Measurements from ENCODE around the gene SPTBN5. TPM values are rescaled to one million over a fixed set of nuclear protein-coding genes. Genes with fewer than 3 reads are reported as not detected.

The SPTBN5 gene
- total RNA-seq, 1 experiment from 2014 or later, result 0.64 TPM

GRCh38 chr15:41885841-41886240, 8.0 kb downstream of the SPTBN5 start:
- no peak for DNase-seq
- CTCF ChIA-PET, result interaction anchor here (0.5 kb wide), 1 partner anchor 104 kb away, joined by 6 read pairs; no protein-coding TSS in a partner anchor
- Mint-ChIP-seq H3K36me3 (ENCODE audit: insufficient read depth, unreplicated experiment) (no peaks in the 10 kb centered on the region), H3K27me3 (ENCODE audit: unreplicated experiment) (no peaks in the 10 kb centered on the region), H3K27ac (ENCODE audit: unreplicated experiment) (no peak overlapping the region), H3K4me1 (ENCODE audit: low read depth, unreplicated experiment) (no peaks in the 10 kb centered on the region), H3K9me3 (ENCODE audit: low read depth, unreplicated experiment) (no peaks in the 10 kb centered on the region), H3K4me3 (ENCODE audit: low read depth, unreplicated experiment) (no peak overlapping the region)
- BruUV-seq (replicated peaks), result no TSS peak
- TF ChIP-seq, protein P1, sequence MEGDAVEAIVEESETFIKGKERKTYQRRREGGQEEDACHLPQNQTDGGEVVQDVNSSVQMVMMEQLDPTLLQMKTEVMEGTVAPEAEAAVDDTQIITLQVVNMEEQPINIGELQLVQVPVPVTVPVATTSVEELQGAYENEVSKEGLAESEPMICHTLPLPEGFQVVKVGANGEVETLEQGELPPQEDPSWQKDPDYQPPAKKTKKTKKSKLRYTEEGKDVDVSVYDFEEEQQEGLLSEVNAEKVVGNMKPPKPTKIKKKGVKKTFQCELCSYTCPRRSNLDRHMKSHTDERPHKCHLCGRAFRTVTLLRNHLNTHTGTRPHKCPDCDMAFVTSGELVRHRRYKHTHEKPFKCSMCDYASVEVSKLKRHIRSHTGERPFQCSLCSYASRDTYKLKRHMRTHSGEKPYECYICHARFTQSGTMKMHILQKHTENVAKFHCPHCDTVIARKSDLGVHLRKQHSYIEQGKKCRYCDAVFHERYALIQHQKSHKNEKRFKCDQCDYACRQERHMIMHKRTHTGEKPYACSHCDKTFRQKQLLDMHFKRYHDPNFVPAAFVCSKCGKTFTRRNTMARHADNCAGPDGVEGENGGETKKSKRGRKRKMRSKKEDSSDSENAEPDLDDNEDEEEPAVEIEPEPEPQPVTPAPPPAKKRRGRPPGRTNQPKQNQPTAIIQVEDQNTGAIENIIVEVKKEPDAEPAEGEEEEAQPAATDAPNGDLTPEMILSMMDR (IDR thresholded peaks at IDR 0.05; ENCODE audit: unreplicated experiment), result no peak
- intact Hi-C loops (cut with micrococcal nuclease; ENCODE audit: unreplicated experiment), result no loop called here

DNA sequence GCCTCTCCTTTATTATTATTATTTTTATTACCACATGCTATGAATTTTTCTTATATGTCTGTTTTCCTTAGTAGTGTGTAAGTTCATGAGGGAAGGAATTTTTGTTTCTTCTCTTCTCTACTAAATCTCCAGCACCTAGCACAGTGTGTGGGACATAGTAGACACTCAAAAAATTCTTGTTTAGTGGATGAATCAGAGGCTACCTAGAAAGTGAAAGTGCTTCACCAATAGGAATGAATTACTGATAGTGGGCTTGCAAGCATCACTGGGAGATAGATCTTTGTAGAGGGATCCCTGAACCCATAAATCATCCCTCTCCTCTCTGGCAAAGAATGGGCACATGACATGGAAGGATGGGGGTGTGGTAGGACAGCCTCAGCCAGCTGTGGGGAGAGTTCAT, 8.5 kb downstream of the SPTBN5 start:
- no peak for DNase-seq
- BruUV-seq (replicated peaks), result no TSS peak
- intact Hi-C loops (cut with micrococcal nuclease; ENCODE audit: unreplicated experiment), result no loop called here
- Mint-ChIP-seq H3K4me1 (ENCODE audit: low read depth, unreplicated experiment) (no peaks in the 10 kb centered on the region), H3K9me3 (ENCODE audit: low read depth, unreplicated experiment) (no peaks in the 10 kb centered on the region), H3K27me3 (ENCODE audit: unreplicated experiment) (no peaks in the 10 kb centered on the region), H3K27ac (ENCODE audit: unreplicated experiment) (no peak overlapping the region), H3K36me3 (ENCODE audit: insufficient read depth, unreplicated experiment) (no peaks in the 10 kb centered on the region), H3K4me3 (ENCODE audit: low read depth, unreplicated experiment) (no peak overlapping the region)
- CTCF ChIA-PET, result no interaction called here
- TF ChIP-seq, protein P1 (IDR thresholded peaks at IDR 0.05; ENCODE audit: unreplicated experiment), result no peak

DNA sequence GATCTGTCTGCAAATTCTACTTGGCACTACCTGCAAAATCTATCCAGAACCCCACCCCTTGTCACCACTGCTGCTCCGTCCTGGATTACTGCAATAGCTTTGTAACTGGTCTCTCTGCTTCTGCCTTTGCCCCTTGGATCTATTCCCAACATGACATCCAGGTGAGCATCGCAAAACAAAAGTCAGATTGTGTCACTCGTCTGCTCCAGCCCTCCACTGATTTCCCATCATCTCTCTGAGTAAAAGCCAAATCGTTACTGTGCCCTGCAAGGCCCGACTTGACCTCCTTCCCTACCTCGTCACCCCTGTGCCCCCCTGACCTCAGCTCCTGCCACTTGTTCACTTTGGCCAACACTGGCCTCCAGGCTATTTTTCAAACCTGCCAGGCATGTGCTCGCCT, 9.4 kb downstream of the SPTBN5 start:
- Mint-ChIP-seq H3K27ac (ENCODE audit: unreplicated experiment) (no peak overlapping the region), H3K9me3 (ENCODE audit: low read depth, unreplicated experiment) (no peaks in the 10 kb centered on the region), H3K4me3 (ENCODE audit: low read depth, unreplicated experiment) (no peak overlapping the region), H3K36me3 (ENCODE audit: insufficient read depth, unreplicated experiment) (no peaks in the 10 kb centered on the region), H3K4me1 (ENCODE audit: low read depth, unreplicated experiment) (no peaks in the 10 kb centered on the region), H3K27me3 (ENCODE audit: unreplicated experiment) (no peaks in the 10 kb centered on the region)
- no peak for DNase-seq
- intact Hi-C loops (cut with micrococcal nuclease; ENCODE audit: unreplicated experiment), result no loop called here
- CTCF ChIA-PET, result no interaction called here
- TF ChIP-seq, protein P1 (IDR thresholded peaks at IDR 0.05; ENCODE audit: unreplicated experiment), result no peak
- BruUV-seq (replicated peaks), result no TSS peak

GRCh38 chr15:41883484-41883825, 10.4 kb downstream of the SPTBN5 start:
- no peak overlapping the region for H3K4me3 Mint-ChIP-seq (ENCODE audit: low read depth, unreplicated experiment)
- DNase-seq, result no peak
- no TSS peak for BruUV-seq (replicated peaks)
- intact Hi-C loops (cut with micrococcal nuclease; ENCODE audit: unreplicated experiment), result no loop called here
- no peaks in the 10 kb centered on the region for H3K27me3 Mint-ChIP-seq (ENCODE audit: unreplicated experiment)
- H3K9me3 Mint-ChIP-seq (ENCODE audit: low read depth, unreplicated experiment), result no peaks in the 10 kb centered on the region
- H3K36me3 Mint-ChIP-seq (ENCODE audit: insufficient read depth, unreplicated experiment), result no peaks in the 10 kb centered on the region
- H3K4me1 Mint-ChIP-seq (ENCODE audit: low read depth, unreplicated experiment), result no peaks in the 10 kb centered on the region
- TF ChIP-seq, protein P1 (IDR thresholded peaks at IDR 0.05; ENCODE audit: unreplicated experiment), result no peak
- H3K27ac Mint-ChIP-seq (ENCODE audit: unreplicated experiment), result no peak overlapping the region
- CTCF ChIA-PET, result no interaction called here
